Inflammatory macrophage treated with lipopolysaccharide for 1 hour (primary cell): ENCODE data around the gene ABTB2.

Experiments
- DNase-seq, 2 donors: peaks; one replicate each; pipeline ENCODE4 v3.0.0-alpha.2; 2020 to 2022

Gene ABTB2

GRCh38 chr11:34278693-34279297, 79.0 kb downstream of the ABTB2 start:
- no peak for DNase-seq

GRCh38 chr11:34278175-34278574, 79.6 kb downstream of the ABTB2 start:
- DNase-seq, result no peak

GRCh38 chr11:34277171-34277570, 80.6 kb downstream of the ABTB2 start:
- no peak for DNase-seq

- DNase-seq, result no peak
Measured at GRCh38 chr11:34276352-34276864, 81.4 kb downstream of the ABTB2 start.

- DNase-seq, result no peak
Measured at GRCh38 chr11:34275486-34275885, 82.3 kb downstream of the ABTB2 start.

- no peak for DNase-seq
Measured at GRCh38 chr11:34274712-34275398, 83.0 kb downstream of the ABTB2 start.

GRCh38 chr11:34273099-34273498, 84.7 kb downstream of the ABTB2 start:
- DNase-seq, result no peak

- no peak for DNase-seq
Measured at GRCh38 chr11:34271727-34272126, 86.1 kb downstream of the ABTB2 start.

- DNase-seq, result no peak
Measured at GRCh38 chr11:34270711-34271110, 87.1 kb downstream of the ABTB2 start.

GRCh38 chr11:34269694-34270245, 88.0 kb downstream of the ABTB2 start:
- DNase-seq, result no peak

- no peak for DNase-seq
Measured at GRCh38 chr11:34268906-34269430, 88.8 kb downstream of the ABTB2 start.

- DNase-seq, result no peak
Measured at GRCh38 chr11:34267417-34267816, 90.4 kb downstream of the ABTB2 start.

GRCh38 chr11:34267013-34267412, 90.8 kb downstream of the ABTB2 start:
- no peak for DNase-seq

GRCh38 chr11:34266090-34266912, 91.5 kb downstream of the ABTB2 start:
- no peak for DNase-seq

- no peak for DNase-seq
Measured at GRCh38 chr11:34264303-34265110, 93.3 kb downstream of the ABTB2 start.

- DNase-seq, result no peak
Measured at GRCh38 chr11:34263441-34264091, 94.2 kb downstream of the ABTB2 start.

- DNase-seq, result no peak
Measured at GRCh38 chr11:34262531-34263081, 95.2 kb downstream of the ABTB2 start.

GRCh38 chr11:34261820-34262219, 96.0 kb downstream of the ABTB2 start:
- DNase-seq, result no peak

- no peak for DNase-seq
Measured at GRCh38 chr11:34261095-34261494, 96.7 kb downstream of the ABTB2 start.

- no peak for DNase-seq
Measured at GRCh38 chr11:34260072-34260575, 97.7 kb downstream of the ABTB2 start.

- no peak for DNase-seq
Measured at GRCh38 chr11:34259087-34259486, 98.7 kb downstream of the ABTB2 start.
